ENCODE results near the gene CTBP2. TPM values are rescaled to one million over a fixed set of nuclear protein-coding genes. Genes with fewer than 3 reads are reported as not detected.

Gene CTBP2
- total and polyA plus RNA-seq, 4 donors: 19.2 to 80.6 (median 63.2) TPM

GRCh38 chr10:125026974-125027735 lies 133.2 kb downstream of the CTBP2 start:
- ATAC-seq (ENCODE audit: insufficient read depth, low FRiP score) (no peak), DNase-seq (no peak)
- Histone ChIP-seq H3K27me3 (ENCODE audit: control insufficient read depth in 3 of 3, insufficient read depth in 3 of 3, low read length in 2 of 3) (no peaks in the 10 kb centered on the region), H3K36me3 (ENCODE audit: control insufficient read depth in 4 of 4, insufficient read depth in 4 of 4, low read length in 4 of 4) (peaks cover 0 to 15% (median 7%) of the 10 kb centered on the region in 4 donors), H3K9me3 (ENCODE audit: control insufficient read depth in 4 of 4, insufficient read depth in 3 of 4, low read length in 3 of 4) (no peaks in the 10 kb centered on the region), H3K4me3 (no peak overlapping the region), H3K9ac (ENCODE audit: insufficient read depth in 1 of 2, low read length in 2 of 2) (no peak overlapping the region), H3K27ac (ENCODE audit: low read depth in 1 of 2, low read length in 1 of 2) (no peak overlapping the region), H3K4me1 (ENCODE audit: control insufficient read depth in 5 of 5, insufficient read depth in 5 of 5, low read length in 5 of 5) (peaks cover 8 to 24% (median 18%) of the 10 kb centered on the region in 5 donors)
- TF ChIP-seq CTCF (IDR thresholded peaks at IDR 0.05; ENCODE audit: control extremely low read depth, extremely low read depth): no peak
- WGBS, 2 donors: 95 to 96% methylated on average over 39 to 40 of the region's 40 CpGs

- no peak for TF ChIP-seq CTCF (IDR thresholded peaks at IDR 0.05; ENCODE audit: control extremely low read depth, extremely low read depth)
- Histone ChIP-seq H3K36me3 (ENCODE audit: control insufficient read depth in 4 of 4, insufficient read depth in 4 of 4, low read length in 4 of 4) (peaks cover 0 to 16% (median 10%) of the 10 kb centered on the region in 4 donors), H3K4me3 (no peak overlapping the region), H3K9ac (ENCODE audit: insufficient read depth in 1 of 2, low read length in 2 of 2) (no peak overlapping the region), H3K4me1 (ENCODE audit: control insufficient read depth in 5 of 5, insufficient read depth in 5 of 5, low read length in 5 of 5) (peaks cover 8 to 24% (median 18%) of the 10 kb centered on the region in 5 donors), H3K9me3 (ENCODE audit: control insufficient read depth in 4 of 4, insufficient read depth in 3 of 4, low read length in 3 of 4) (no peaks in the 10 kb centered on the region), H3K27me3 (ENCODE audit: control insufficient read depth in 3 of 3, insufficient read depth in 3 of 3, low read length in 2 of 3) (no peaks in the 10 kb centered on the region), H3K27ac (ENCODE audit: low read depth in 1 of 2, low read length in 1 of 2) (no peak overlapping the region)
- WGBS, 2 donors: 96 to 97% methylated on average over 51 of the region's 51 CpGs
- no peak for ATAC-seq (ENCODE audit: insufficient read depth, low FRiP score)
- no peak for DNase-seq
Observed at GRCh38 chr10:125026036-125026931, 134.1 kb downstream of the CTBP2 start.

GRCh38 chr10:125025341-125025740 lies 135.0 kb downstream of the CTBP2 start:
- no peak for TF ChIP-seq CTCF (IDR thresholded peaks at IDR 0.05; ENCODE audit: control extremely low read depth, extremely low read depth)
- H3K27me3 ChIP-seq (ENCODE audit: control insufficient read depth in 3 of 3, insufficient read depth in 3 of 3, low read length in 2 of 3): no peaks in the 10 kb centered on the region
- peak overlapping the region in 1 of 2 donors; percentile 36 for H3K27ac ChIP-seq (ENCODE audit: low read depth in 1 of 2, low read length in 1 of 2)
- peaks cover 0 to 22% (median 11%) of the 10 kb centered on the region in 4 donors for H3K36me3 ChIP-seq (ENCODE audit: control insufficient read depth in 4 of 4, insufficient read depth in 4 of 4, low read length in 4 of 4)
- DNase-seq: peak in 1 of 3 donors; percentile 54
- peaks cover 10 to 24% (median 18%) of the 10 kb centered on the region in 5 donors for H3K4me1 ChIP-seq (ENCODE audit: control insufficient read depth in 5 of 5, insufficient read depth in 5 of 5, low read length in 5 of 5)
- no peaks in the 10 kb centered on the region for H3K9me3 ChIP-seq (ENCODE audit: control insufficient read depth in 4 of 4, insufficient read depth in 3 of 4, low read length in 3 of 4)
- 65% methylated on average over 12 of the region's 12 CpGs for WGBS, 2 donors
- no peak overlapping the region for H3K9ac ChIP-seq (ENCODE audit: insufficient read depth in 1 of 2, low read length in 2 of 2)
- no peak overlapping the region for H3K4me3 ChIP-seq
- no peak for ATAC-seq (ENCODE audit: insufficient read depth, low FRiP score)
